ENCODE results near the gene METTL18. TPM values are rescaled to one million over a fixed set of nuclear protein-coding genes. Genes with fewer than 3 reads are reported as not detected.

The METTL18 gene
- polyA plus RNA-seq, 1 donor from 2014 or later = 7.0 TPM

GRCh38 chr1:169776440-169776839 is 18.3 kb downstream of the METTL18 start:
- TF ChIP-seq EZH2 (IDR thresholded peaks at IDR 0.05; ENCODE audit: borderline replicate concordance, insufficient read depth, low read length, poor library complexity, severe bottlenecking) (no peak), MXI1 (conservative IDR thresholded peaks at IDR 0.05; ENCODE audit: poor library complexity, severe bottlenecking) (no peak), EP300 (conservative IDR thresholded peaks at IDR 0.05; ENCODE audit: poor library complexity, severe bottlenecking) (no peak), CTCF (IDR thresholded peaks at IDR 0.05; ENCODE audit: poor library complexity, severe bottlenecking) (no peak), REST (IDR thresholded peaks at IDR 0.05; ENCODE audit: borderline replicate concordance) (no peak), POLR2AphosphoS5 (IDR thresholded peaks at IDR 0.05) (no peak), RAD21 (conservative IDR thresholded peaks at IDR 0.05) (no peak), TAF1 (IDR thresholded peaks at IDR 0.05; ENCODE audit: low read depth) (no peak), SMC3 (conservative IDR thresholded peaks at IDR 0.05; ENCODE audit: poor library complexity) (no peak)
- Histone ChIP-seq H3K4me2 (ENCODE audit: low read length) (no peak overlapping the region), H4K20me1 (ENCODE audit: insufficient read depth) (no peaks in the 10 kb centered on the region)

GRCh38 chr1:169768161-169768560 is 26.5 kb downstream of the METTL18 start:
- Histone ChIP-seq H4K20me1 (ENCODE audit: insufficient read depth) (no peaks in the 10 kb centered on the region), H3K27me3 (ENCODE audit: insufficient read depth, low read depth, low read length) (no peaks in the 10 kb centered on the region), H3F3A (ENCODE audit: insufficient read depth, low read length, poor library complexity, severe bottlenecking) (no peaks in the 10 kb centered on the region), H3K9me3 (ENCODE audit: low read length) (no peaks in the 10 kb centered on the region), H3K9ac (ENCODE audit: low read length) (no peak overlapping the region), H3K4me2 (ENCODE audit: low read length) (no peak overlapping the region), H3K79me2 (replicated peaks; ENCODE audit: insufficient read depth, low read length) (no peaks in the 10 kb centered on the region), H3K36me3 (ENCODE audit: insufficient read depth, low read length) (no peaks in the 10 kb centered on the region), H3K9me2 (ENCODE audit: insufficient read depth, low read length) (no peaks in the 10 kb centered on the region), H3K27ac (ENCODE audit: low read length) (no peak overlapping the region), H2AFZ (ENCODE audit: low read depth, low read length) (no peak overlapping the region), H3K4me3 (ENCODE audit: low read length) (no peak overlapping the region)
- no peak for TF ChIP-seq MXI1 (conservative IDR thresholded peaks at IDR 0.05; ENCODE audit: poor library complexity, severe bottlenecking)
- TF ChIP-seq RAD21 (conservative IDR thresholded peaks at IDR 0.05) = no peak
- TF ChIP-seq SMC3 (conservative IDR thresholded peaks at IDR 0.05; ENCODE audit: poor library complexity) = no peak
- TF ChIP-seq EP300 (conservative IDR thresholded peaks at IDR 0.05; ENCODE audit: poor library complexity, severe bottlenecking) = no peak

More at GRCh38 chr1:169776440-169776839, 18.3 kb downstream of the METTL18 start:
- Histone ChIP-seq H3K9ac (ENCODE audit: low read length) (no peak overlapping the region), H3K9me2 (ENCODE audit: insufficient read depth, low read length) (no peaks in the 10 kb centered on the region), H3K4me3 (ENCODE audit: low read length) (no peak overlapping the region), H3K27ac (ENCODE audit: low read length) (no peak overlapping the region), H3K27me3 (ENCODE audit: insufficient read depth, low read depth, low read length) (no peaks in the 10 kb centered on the region), H3K79me2 (replicated peaks; ENCODE audit: insufficient read depth, low read length) (no peaks in the 10 kb centered on the region), H3K36me3 (ENCODE audit: insufficient read depth, low read length) (no peaks in the 10 kb centered on the region), H3F3A (ENCODE audit: insufficient read depth, low read length, poor library complexity, severe bottlenecking) (no peaks in the 10 kb centered on the region), H2AFZ (ENCODE audit: low read depth, low read length) (no peak overlapping the region), H3K9me3 (ENCODE audit: low read length) (no peaks in the 10 kb centered on the region)
